ENCODE measurements around the gene BTK.

Gene BTK

DNA sequence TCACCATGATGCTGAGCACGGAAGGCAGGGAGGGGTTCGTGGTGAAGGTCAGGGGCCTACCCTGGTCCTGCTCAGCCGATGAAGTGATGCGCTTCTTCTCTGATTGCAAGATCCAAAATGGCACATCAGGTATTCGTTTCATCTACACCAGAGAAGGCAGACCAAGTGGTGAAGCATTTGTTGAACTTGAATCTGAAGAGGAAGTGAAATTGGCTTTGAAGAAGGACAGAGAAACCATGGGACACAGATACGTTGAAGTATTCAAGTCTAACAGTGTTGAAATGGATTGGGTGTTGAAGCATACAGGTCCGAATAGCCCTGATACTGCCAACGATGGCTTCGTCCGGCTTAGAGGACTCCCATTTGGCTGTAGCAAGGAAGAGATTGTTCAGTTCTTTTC, 26.0 kb upstream of the BTK start:
- Histone ChIP-seq H3K4me2 (ENCODE audit: low read length) (no peak overlapping the region), H3K27ac (ENCODE audit: low read depth, low read length) (no peak overlapping the region), H3K9me3 (ENCODE audit: control insufficient read depth, insufficient read depth, low read length) (no peaks in the 10 kb centered on the region), H3K4me3 (ENCODE audit: low read length) (no peak overlapping the region), H3K4me1 (ENCODE audit: control insufficient read depth, low read length) (peaks cover 36% of the 10 kb centered on the region), H3K36me3 (ENCODE audit: control insufficient read depth, low read length) (peaks cover 37% of the 10 kb centered on the region), H3K9me2 (replicated peaks; ENCODE audit: control insufficient read depth, low read length) (no peaks in the 10 kb centered on the region), H3K79me2 (ENCODE audit: control insufficient read depth, low read length) (peaks cover 65% of the 10 kb centered on the region), H3K27me3 (ENCODE audit: control insufficient read depth, low read length) (no peaks in the 10 kb centered on the region), H3F3A (ENCODE audit: control insufficient read depth, insufficient read depth) (peaks cover 6% of the 10 kb centered on the region), H4K20me1 (ENCODE audit: control insufficient read depth, insufficient read depth, low read depth, low read length) (no peaks in the 10 kb centered on the region)
- no peak for TF ChIP-seq EZH2phosphoT487 (IDR thresholded peaks at IDR 0.05; ENCODE audit: borderline replicate concordance, low read length)
- TF ChIP-seq, protein P1, sequence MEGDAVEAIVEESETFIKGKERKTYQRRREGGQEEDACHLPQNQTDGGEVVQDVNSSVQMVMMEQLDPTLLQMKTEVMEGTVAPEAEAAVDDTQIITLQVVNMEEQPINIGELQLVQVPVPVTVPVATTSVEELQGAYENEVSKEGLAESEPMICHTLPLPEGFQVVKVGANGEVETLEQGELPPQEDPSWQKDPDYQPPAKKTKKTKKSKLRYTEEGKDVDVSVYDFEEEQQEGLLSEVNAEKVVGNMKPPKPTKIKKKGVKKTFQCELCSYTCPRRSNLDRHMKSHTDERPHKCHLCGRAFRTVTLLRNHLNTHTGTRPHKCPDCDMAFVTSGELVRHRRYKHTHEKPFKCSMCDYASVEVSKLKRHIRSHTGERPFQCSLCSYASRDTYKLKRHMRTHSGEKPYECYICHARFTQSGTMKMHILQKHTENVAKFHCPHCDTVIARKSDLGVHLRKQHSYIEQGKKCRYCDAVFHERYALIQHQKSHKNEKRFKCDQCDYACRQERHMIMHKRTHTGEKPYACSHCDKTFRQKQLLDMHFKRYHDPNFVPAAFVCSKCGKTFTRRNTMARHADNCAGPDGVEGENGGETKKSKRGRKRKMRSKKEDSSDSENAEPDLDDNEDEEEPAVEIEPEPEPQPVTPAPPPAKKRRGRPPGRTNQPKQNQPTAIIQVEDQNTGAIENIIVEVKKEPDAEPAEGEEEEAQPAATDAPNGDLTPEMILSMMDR (IDR thresholded peaks at IDR 0.05; ENCODE audit: low read depth, low read length, poor library complexity, severe bottlenecking) = no peak

DNA sequence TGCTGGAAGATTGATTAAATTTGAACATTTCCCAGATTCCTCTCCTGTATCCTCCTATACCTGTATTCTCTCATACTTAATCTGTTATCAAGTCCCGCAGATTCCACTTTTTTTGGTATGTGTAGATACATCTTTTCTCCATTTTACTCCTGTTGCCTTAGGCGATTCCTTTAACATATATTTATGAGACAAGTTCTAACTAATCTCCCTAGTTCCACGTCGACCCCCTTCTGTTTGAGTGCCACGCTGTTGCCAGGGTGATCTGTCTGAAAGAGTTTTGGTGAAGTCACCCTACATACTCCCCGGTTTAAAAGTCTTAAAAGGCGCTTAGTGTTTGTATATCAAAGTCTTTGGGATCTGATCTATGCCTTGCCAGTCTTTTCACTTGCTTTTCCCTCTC, 24.5 kb upstream of the BTK start:
- no peak for TF ChIP-seq EZH2phosphoT487 (IDR thresholded peaks at IDR 0.05; ENCODE audit: borderline replicate concordance, low read length)
- TF ChIP-seq, protein P1 (IDR thresholded peaks at IDR 0.05; ENCODE audit: low read depth, low read length, poor library complexity, severe bottlenecking) = no peak
- Histone ChIP-seq H4K20me1 (ENCODE audit: control insufficient read depth, insufficient read depth, low read depth, low read length) (no peaks in the 10 kb centered on the region), H3K4me3 (ENCODE audit: low read length) (no peak overlapping the region), H3K9me2 (replicated peaks; ENCODE audit: control insufficient read depth, low read length) (no peaks in the 10 kb centered on the region), H3K27ac (ENCODE audit: low read depth, low read length) (no peak overlapping the region), H3K9me3 (ENCODE audit: control insufficient read depth, insufficient read depth, low read length) (no peaks in the 10 kb centered on the region), H3K79me2 (ENCODE audit: control insufficient read depth, low read length) (peaks cover 80% of the 10 kb centered on the region), H3K27me3 (ENCODE audit: control insufficient read depth, low read length) (no peaks in the 10 kb centered on the region), H3K36me3 (ENCODE audit: control insufficient read depth, low read length) (peaks cover 37% of the 10 kb centered on the region), H3K4me1 (ENCODE audit: control insufficient read depth, low read length) (peaks cover 32% of the 10 kb centered on the region), H3F3A (ENCODE audit: control insufficient read depth, insufficient read depth) (peaks cover 6% of the 10 kb centered on the region), H3K4me2 (ENCODE audit: low read length) (peak overlapping the region; percentile 70)

DNA sequence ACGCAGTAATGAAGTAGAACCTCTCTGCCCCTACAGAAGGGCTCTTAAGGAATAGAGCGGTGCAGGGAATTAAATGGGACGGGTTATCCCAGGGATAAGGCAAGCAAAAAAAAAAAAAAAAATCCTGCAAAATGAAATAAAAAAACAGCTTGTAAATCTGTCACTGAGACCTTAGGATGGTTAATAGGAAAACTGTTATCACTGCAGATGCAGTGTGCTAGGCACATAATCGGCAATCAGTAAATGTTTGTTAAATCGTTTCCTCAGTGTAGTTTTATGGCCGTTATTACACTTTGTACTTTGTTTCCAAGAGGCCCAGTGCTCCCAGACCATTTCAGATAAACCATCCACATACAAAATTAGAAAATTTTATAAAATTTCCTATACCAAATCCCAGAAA, 23.1 kb upstream of the BTK start:
- H3K36me3 ChIP-seq (ENCODE audit: control insufficient read depth, low read length) = peaks cover 32% of the 10 kb centered on the region
- H3K9me3 ChIP-seq (ENCODE audit: control insufficient read depth, insufficient read depth, low read length) = no peaks in the 10 kb centered on the region
- H3K27ac ChIP-seq (ENCODE audit: low read depth, low read length) = peak overlapping the region; percentile 80
- no peaks in the 10 kb centered on the region for H3K27me3 ChIP-seq (ENCODE audit: control insufficient read depth, low read length)
- peak overlapping the region; percentile 79 for H3K4me3 ChIP-seq (ENCODE audit: low read length)
- H4K20me1 ChIP-seq (ENCODE audit: control insufficient read depth, insufficient read depth, low read depth, low read length) = no peaks in the 10 kb centered on the region
- no peaks in the 10 kb centered on the region for H3F3A ChIP-seq (ENCODE audit: control insufficient read depth, insufficient read depth)
- H3K79me2 ChIP-seq (ENCODE audit: control insufficient read depth, low read length) = peaks cover 87% of the 10 kb centered on the region
- no peaks in the 10 kb centered on the region for H3K9me2 ChIP-seq (replicated peaks; ENCODE audit: control insufficient read depth, low read length)
- TF ChIP-seq EZH2phosphoT487 (IDR thresholded peaks at IDR 0.05; ENCODE audit: borderline replicate concordance, low read length) = no peak
- TF ChIP-seq, protein P1 (IDR thresholded peaks at IDR 0.05; ENCODE audit: low read depth, low read length, poor library complexity, severe bottlenecking) = no peak
- H3K4me1 ChIP-seq (ENCODE audit: control insufficient read depth, low read length) = peaks cover 23% of the 10 kb centered on the region
- H3K4me2 ChIP-seq (ENCODE audit: low read length) = peak overlapping the region; percentile 70

DNA sequence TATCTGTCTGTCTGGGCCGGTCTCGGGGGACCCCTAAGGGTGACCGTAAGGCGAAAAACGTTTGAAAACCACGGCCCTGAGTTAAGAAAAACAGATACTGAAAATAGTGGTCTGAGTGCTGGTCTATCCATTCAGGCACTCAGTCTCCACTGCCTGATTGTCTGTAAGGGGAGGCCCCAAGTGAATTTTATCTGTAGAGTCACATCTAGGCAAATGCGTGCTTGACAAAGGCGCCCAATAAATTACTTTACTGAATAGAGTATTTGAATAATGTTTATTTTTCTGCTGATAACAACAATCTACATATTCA, 22.5 kb upstream of the BTK start:
- TF ChIP-seq, protein P1 (IDR thresholded peaks at IDR 0.05; ENCODE audit: low read depth, low read length, poor library complexity, severe bottlenecking) = no peak
- no peak for TF ChIP-seq EZH2phosphoT487 (IDR thresholded peaks at IDR 0.05; ENCODE audit: borderline replicate concordance, low read length)
- H3K79me2 ChIP-seq (ENCODE audit: control insufficient read depth, low read length) = peaks cover 92% of the 10 kb centered on the region

More for the DNA sequence above, 22.5 kb upstream of the BTK start:
- no peaks in the 10 kb centered on the region for H3K9me2 ChIP-seq (replicated peaks; ENCODE audit: control insufficient read depth, low read length)
- H3K4me1 ChIP-seq (ENCODE audit: control insufficient read depth, low read length) = peaks cover 23% of the 10 kb centered on the region
- H3K4me2 ChIP-seq (ENCODE audit: low read length) = peak overlapping the region; percentile 70
- H3F3A ChIP-seq (ENCODE audit: control insufficient read depth, insufficient read depth) = no peaks in the 10 kb centered on the region
- no peaks in the 10 kb centered on the region for H4K20me1 ChIP-seq (ENCODE audit: control insufficient read depth, insufficient read depth, low read depth, low read length)
- no peaks in the 10 kb centered on the region for H3K27me3 ChIP-seq (ENCODE audit: control insufficient read depth, low read length)
- peak overlapping the region; percentile 79 for H3K4me3 ChIP-seq (ENCODE audit: low read length)
- peak overlapping the region; percentile 80 for H3K27ac ChIP-seq (ENCODE audit: low read depth, low read length)
- peaks cover 34% of the 10 kb centered on the region for H3K36me3 ChIP-seq (ENCODE audit: control insufficient read depth, low read length)
- H3K9me3 ChIP-seq (ENCODE audit: control insufficient read depth, insufficient read depth, low read length) = no peaks in the 10 kb centered on the region
